Fibroblast of mammary gland (primary cell): ENCODE measurements around the gene ABCC2.

Source experiments
- DNase-seq: peaks from one replicate; pipeline ENCODE4 v3.0.0-alpha.2; 2010; ENCODE audit warnings: low read depth
- H3K4me3 ChIP-seq: 2 replicates; pipeline ENCODE4 v1.5.1; 2011; ENCODE audit warnings: low read depth, mild to moderate bottlenecking, low read length, moderate library complexity; ENCODE audit not compliant: control insufficient read depth
- CTCF ChIP-seq: conservative IDR thresholded peaks from 2 replicates; pipeline ENCODE4 v1.5.1; 2011; ENCODE audit warnings: low read depth, low read length, inconsistent platforms; ENCODE audit not compliant: control insufficient read depth, insufficient read depth

ABCC2 gene

DNA sequence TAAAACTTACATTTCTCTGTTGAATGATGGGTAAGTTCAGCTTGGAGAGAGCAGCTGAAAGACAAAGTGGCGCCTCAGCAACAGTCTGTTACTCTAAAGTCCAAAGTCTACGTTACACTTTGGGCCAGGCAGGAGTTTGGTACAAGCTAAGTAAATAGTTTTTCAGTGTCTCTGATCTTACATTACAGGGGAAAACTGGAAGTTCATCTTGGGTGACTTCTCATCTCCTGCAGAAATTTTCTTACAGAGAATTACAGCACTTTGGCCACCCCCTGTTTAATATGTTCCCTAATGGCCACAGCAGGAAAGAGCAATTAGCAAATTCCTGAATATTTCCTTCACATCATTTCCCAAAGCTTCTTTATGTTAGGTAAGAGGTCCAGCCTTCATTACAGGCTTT lies 67.1 kb downstream of the ABCC2 start:
- no peak overlapping the region for H3K4me3 ChIP-seq
- DNase-seq = no peak
- no peak for TF ChIP-seq CTCF

GRCh38 chr10:99850021-99850766 lies 67.8 kb downstream of the ABCC2 start:
- TF ChIP-seq CTCF = no peak
- no peak overlapping the region for H3K4me3 ChIP-seq
- DNase-seq = no peak

GRCh38 chr10:99850767-99851340 lies 68.4 kb downstream of the ABCC2 start:
- no peak for DNase-seq
- no peak for TF ChIP-seq CTCF

DNA sequence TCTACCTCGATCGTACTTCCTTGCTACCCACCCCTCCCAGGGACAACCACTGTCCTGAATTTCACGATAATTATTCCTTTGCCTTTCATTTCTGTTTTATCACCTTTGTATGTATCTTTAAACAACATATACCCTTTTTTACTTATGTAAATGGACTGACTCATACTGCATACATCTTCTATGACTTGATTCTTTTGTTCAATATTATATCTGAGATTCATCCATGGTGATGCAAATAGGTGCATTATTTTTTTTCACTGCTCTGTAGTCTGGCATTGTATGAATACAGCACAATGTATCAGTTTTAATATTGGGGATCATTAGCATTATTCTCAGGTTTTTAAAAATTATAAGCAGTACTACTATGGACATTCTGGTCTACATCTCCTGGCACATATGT lies 69.4 kb downstream of the ABCC2 start:
- no peak for TF ChIP-seq CTCF
- no peak for DNase-seq

More at GRCh38 chr10:99850767-99851340, 68.4 kb downstream of the ABCC2 start:
- no peak overlapping the region for H3K4me3 ChIP-seq

GRCh38 chr10:99852481-99853213 lies 70.2 kb downstream of the ABCC2 start:
- no peak for DNase-seq
- H3K4me3 ChIP-seq = no peak overlapping the region
- no peak for TF ChIP-seq CTCF

More for the DNA sequence above, 69.4 kb downstream of the ABCC2 start:
- no peak overlapping the region for H3K4me3 ChIP-seq

DNA sequence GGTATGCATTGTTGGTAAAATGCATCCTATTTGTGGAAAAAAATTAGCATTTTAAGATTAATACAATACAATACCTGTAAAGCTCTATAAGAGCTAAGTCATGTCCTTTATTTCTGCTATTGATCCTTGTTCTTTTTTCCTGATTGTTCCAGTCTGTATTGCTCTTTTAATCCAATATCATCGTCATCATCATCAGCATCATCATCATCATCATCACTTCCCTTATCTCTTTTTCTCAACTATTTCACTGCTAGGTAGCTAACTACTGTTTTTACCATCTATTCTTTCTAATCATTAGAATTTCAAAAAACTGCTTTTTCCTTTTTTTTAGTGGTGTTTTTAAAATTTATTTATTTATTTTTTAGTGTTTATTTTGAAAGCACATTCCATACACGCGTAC lies 71.2 kb downstream of the ABCC2 start:
- no peak for DNase-seq
- TF ChIP-seq CTCF = no peak
- H3K4me3 ChIP-seq = no peak overlapping the region
